ENCODE data around the gene RAB5IF. TPM values are rescaled to one million over a fixed set of nuclear protein-coding genes. Genes with fewer than 3 reads are reported as not detected.

RAB5IF gene
- total and polyA plus RNA-seq, 9 of the 15 experiments (the other 6 are each of a cell fraction or from before 2014, with no cell fraction given), result 26.5 to 198 (median 134) TPM

DNA sequence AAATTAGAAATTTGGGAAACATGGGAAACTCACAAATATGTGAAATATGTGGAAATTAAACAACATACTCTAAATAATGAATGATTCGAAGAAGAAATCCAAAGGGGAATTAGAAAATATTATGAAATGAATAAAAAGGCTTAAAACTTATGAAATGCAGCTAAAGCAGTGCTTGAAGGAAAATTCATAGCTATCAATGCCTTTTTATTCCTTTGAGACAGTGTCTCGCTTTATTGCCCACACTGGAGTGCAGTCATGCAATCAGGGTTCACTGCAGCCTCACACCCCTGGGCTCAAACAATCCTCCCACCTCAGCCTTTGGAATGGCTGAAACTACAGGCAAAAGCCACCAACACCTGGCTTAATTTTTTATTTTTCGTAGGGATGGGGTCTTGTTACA, 40.1 kb upstream of the RAB5IF start:
- no peaks in the 10 kb centered on the region for H3K79me2 ChIP-seq (ENCODE audit: control insufficient read depth, insufficient read depth, low read length)
- no peak for DNase-seq (ENCODE audit: extremely low read depth in 1 of 4, low spot score in 3 of 4)
- TF ChIP-seq NFATC3 (IDR thresholded peaks at IDR 0.05), result no peak
- TF ChIP-seq SMARCB1 (IDR thresholded peaks at IDR 0.05; ENCODE audit: insufficient read length, low read depth), result no peak
- no peak for TF ChIP-seq NFE2 (IDR thresholded peaks at IDR 0.05; ENCODE audit: low read depth)
- no peak for TF ChIP-seq E2F3 (CRISPR knock-in tag; IDR thresholded peaks at IDR 0.05)
- no peak for TF ChIP-seq PPARD (CRISPR knock-in tag; IDR thresholded peaks at IDR 0.05)
- TF ChIP-seq, protein P1, sequence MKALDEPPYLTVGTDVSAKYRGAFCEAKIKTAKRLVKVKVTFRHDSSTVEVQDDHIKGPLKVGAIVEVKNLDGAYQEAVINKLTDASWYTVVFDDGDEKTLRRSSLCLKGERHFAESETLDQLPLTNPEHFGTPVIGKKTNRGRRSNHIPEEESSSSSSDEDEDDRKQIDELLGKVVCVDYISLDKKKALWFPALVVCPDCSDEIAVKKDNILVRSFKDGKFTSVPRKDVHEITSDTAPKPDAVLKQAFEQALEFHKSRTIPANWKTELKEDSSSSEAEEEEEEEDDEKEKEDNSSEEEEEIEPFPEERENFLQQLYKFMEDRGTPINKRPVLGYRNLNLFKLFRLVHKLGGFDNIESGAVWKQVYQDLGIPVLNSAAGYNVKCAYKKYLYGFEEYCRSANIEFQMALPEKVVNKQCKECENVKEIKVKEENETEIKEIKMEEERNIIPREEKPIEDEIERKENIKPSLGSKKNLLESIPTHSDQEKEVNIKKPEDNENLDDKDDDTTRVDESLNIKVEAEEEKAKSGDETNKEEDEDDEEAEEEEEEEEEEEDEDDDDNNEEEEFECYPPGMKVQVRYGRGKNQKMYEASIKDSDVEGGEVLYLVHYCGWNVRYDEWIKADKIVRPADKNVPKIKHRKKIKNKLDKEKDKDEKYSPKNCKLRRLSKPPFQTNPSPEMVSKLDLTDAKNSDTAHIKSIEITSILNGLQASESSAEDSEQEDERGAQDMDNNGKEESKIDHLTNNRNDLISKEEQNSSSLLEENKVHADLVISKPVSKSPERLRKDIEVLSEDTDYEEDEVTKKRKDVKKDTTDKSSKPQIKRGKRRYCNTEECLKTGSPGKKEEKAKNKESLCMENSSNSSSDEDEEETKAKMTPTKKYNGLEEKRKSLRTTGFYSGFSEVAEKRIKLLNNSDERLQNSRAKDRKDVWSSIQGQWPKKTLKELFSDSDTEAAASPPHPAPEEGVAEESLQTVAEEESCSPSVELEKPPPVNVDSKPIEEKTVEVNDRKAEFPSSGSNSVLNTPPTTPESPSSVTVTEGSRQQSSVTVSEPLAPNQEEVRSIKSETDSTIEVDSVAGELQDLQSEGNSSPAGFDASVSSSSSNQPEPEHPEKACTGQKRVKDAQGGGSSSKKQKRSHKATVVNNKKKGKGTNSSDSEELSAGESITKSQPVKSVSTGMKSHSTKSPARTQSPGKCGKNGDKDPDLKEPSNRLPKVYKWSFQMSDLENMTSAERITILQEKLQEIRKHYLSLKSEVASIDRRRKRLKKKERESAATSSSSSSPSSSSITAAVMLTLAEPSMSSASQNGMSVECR (CRISPR knock-in tag; IDR thresholded peaks at IDR 0.05), result no peak
- no peak for TF ChIP-seq RBFOX2 (IDR thresholded peaks at IDR 0.05; ENCODE audit: low read depth, low read length)
- no peak for TF ChIP-seq XRCC5 (IDR thresholded peaks at IDR 0.05; ENCODE audit: low read depth, low read length)
- TF ChIP-seq, protein P2, sequence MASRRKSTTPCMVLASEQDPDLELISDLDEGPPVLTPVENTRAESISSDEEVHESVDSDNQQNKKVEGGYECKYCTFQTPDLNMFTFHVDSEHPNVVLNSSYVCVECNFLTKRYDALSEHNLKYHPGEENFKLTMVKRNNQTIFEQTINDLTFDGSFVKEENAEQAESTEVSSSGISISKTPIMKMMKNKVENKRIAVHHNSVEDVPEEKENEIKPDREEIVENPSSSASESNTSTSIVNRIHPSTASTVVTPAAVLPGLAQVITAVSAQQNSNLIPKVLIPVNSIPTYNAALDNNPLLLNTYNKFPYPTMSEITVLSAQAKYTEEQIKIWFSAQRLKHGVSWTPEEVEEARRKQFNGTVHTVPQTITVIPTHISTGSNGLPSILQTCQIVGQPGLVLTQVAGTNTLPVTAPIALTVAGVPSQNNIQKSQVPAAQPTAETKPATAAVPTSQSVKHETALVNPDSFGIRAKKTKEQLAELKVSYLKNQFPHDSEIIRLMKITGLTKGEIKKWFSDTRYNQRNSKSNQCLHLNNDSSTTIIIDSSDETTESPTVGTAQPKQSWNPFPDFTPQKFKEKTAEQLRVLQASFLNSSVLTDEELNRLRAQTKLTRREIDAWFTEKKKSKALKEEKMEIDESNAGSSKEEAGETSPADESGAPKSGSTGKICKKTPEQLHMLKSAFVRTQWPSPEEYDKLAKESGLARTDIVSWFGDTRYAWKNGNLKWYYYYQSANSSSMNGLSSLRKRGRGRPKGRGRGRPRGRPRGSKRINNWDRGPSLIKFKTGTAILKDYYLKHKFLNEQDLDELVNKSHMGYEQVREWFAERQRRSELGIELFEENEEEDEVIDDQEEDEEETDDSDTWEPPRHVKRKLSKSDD (conservative IDR thresholded peaks at IDR 0.05; ENCODE audit: low read length), result no peak
- no peak for TF ChIP-seq KAT7 (CRISPR knock-in tag; IDR thresholded peaks at IDR 0.05; ENCODE audit: borderline replicate concordance)
- no peak for TF ChIP-seq RBM39 (optimal IDR thresholded peaks at IDR 0.05; ENCODE audit: low read depth, low read length)
- TF ChIP-seq ZNF77 (CRISPR knock-in tag; IDR thresholded peaks at IDR 0.05), result no peak
- no peak for TF ChIP-seq PTRF (tag; IDR thresholded peaks at IDR 0.05)
- H3K27me3 ChIP-seq (ENCODE audit: control insufficient read depth in 2 of 2, insufficient read depth in 2 of 2, low read length in 2 of 2), result no peaks in the 10 kb centered on the region
- no peaks in the 10 kb centered on the region for H3K36me3 ChIP-seq (ENCODE audit: control insufficient read depth, insufficient read depth, low read length)
- no peak for ATAC-seq
- intact Hi-C loops (cut with micrococcal nuclease), result no loop called here
- H3K4me1 ChIP-seq (replicated peaks in 1 of 2; ENCODE audit: control insufficient read depth in 2 of 2, insufficient read depth in 2 of 2, low read length in 2 of 2), result peaks cover 8 to 11% of the 10 kb centered on the region in 2 experiments
- BruUV-seq (replicated peaks), result no TSS peak
- ChIA-PET POLR2A (interaction anchor here (0.7 kb wide), 1 partner anchor 88 kb away, joined by 3 read pairs; no protein-coding TSS in a partner anchor), CTCF (ENCODE audit: low intra/inter-chr PET ratio) (no interaction called here)
- no peaks in the 10 kb centered on the region for H3K9me1 ChIP-seq (ENCODE audit: control insufficient read depth, insufficient read depth, low read length)
- H3K4me2 ChIP-seq (ENCODE audit: insufficient read depth, low read length), result no peak overlapping the region
- no peak overlapping the region for H2AFZ ChIP-seq (ENCODE audit: low read depth, low read length)
- H3K4me3 ChIP-seq, result no peak overlapping the region
- no peak for FAIRE-seq
- H3K9me3 ChIP-seq (replicated peaks; ENCODE audit: control insufficient read depth, insufficient read depth, low read depth, low read length), result no peaks in the 10 kb centered on the region
- H4K20me1 ChIP-seq (replicated peaks; ENCODE audit: control insufficient read depth, insufficient read depth, low read length), result no peaks in the 10 kb centered on the region
- in situ Hi-C loops (cut with MboI), result no loop called here
- no peak overlapping the region for H3K27ac ChIP-seq (ENCODE audit: extremely low read depth, low read depth, low read length)
- no peak overlapping the region for H3K9ac ChIP-seq (ENCODE audit: insufficient read depth in 1 of 2, low read depth in 2 of 2, low read length in 2 of 2)
- 46% methylated on average over 3 of the region's 3 CpGs for WGBS (ENCODE audit: insufficient coverage, low coverage, missing lambda C conversion rate)

Data from K562 (cell line).